NOMO-1 treated with dmso at 0.1 percent for 144 hours (cell line): ENCODE data around the gene OTOF.

Experiments
- DNase-seq: peaks from one replicate; lab custom pipeline; 2025; ENCODE audit not compliant: unreplicated experiment; lab: John Stamatoyannopoulos, UW

OTOF gene

DNA sequence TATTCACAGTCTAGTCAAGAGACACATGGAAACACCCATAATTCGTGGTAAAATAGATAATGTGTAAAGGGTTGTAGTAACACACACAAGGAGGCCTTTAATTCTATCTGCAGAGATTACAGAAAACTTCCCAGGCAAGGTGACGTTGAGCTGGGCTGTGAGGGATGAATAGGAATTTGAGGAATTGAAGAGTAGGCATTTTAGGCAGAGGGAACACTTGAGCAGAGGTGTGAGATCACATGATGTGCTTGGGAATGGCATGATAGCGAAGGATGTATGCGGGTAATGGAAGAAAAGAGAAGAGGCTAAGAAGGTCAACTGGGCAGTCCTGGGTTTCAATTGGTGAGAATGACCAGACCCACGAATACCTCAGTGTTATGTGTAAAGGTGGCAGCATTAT is 56.0 kb downstream of the OTOF start:
- no peak for DNase-seq

DNA sequence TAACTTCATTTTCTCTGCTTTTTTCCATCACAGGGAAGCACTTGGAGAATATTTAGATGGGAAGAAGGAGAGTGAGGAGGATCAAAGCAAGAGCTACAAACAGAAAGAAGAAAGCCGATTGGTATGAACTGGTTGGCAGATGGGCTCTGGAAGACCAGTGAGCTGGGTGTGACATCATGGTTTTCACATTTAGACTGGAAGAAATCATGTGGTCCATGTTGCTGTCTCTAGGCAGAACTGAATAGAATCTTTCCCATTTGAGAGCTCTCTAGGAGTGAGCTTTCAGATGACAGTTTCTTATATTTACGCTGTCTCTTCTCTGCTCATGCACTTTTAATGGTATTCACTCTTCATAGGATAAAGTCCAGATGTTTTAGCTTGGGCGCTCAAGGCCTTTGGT is 63.6 kb downstream of the OTOF start:
- DNase-seq = no peak

DNA sequence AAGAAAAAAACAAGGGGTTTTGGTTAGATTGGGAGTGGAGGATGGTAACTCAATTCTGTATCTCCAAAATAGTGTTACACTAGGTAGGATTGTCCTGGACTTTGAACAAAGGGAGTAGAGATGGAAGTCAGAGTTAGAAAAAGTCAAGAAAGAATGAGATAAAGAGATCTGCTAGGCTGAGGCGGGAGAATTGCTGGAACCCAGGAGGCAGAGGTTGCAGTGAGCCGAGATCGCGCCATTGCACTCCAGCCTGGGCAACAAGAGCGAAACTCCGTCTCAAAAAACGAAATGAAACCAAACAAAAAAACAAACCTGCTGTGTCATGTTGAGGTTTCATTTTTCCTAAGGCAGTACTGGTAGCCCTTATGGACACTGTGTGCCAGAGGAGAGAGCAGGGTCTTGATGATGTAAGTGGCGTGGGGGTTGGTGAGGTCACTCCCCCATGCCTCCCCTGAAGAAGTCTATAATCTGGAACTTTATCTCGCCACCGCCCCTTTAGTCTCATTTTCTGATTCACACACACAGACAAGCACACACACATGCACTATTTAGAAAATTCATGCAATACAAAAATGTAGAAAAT is 65.7 kb downstream of the OTOF start:
- peak; percentile 49 for DNase-seq

- no peak for DNase-seq
These were observed 66.5 kb downstream of the OTOF start for GRCh38 chr2:26411419-26411818.

- no peak for DNase-seq
These were observed 67.1 kb downstream of the OTOF start for GRCh38 chr2:26410764-26411243.

DNA sequence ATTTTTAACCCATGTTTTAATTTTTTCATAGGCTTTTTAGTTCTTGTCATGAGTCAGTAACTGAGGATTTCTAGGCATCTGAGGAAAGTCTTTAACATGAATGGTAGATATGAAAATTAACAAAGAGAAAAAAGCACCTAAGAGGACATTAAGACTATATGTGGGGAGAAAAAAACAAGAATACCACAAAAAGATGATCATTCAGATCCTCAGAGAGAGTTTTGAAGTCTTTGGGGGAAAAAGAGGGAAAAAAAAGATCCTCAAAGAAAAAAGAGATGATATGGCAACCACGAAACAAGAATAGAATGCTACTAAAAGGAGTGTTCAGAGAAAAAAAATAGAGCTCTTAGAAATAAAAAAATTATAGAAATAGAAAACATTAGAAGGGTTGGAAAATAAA is 68.1 kb downstream of the OTOF start:
- DNase-seq = no peak

- no peak for DNase-seq
These were observed 70.4 kb downstream of the OTOF start for GRCh38 chr2:26407526-26407925.
